ENCODE results near the gene CALD1. TPM values are rescaled to one million over a fixed set of nuclear protein-coding genes. Genes with fewer than 3 reads are reported as not detected.

The CALD1 gene
- total RNA-seq, 6 donors from 2014 or later = 98.6 to 156 (median 124) TPM

- Histone ChIP-seq H3K4me1 (peaks cover 0 to 16% (median 13%) of the 10 kb centered on the region in 4 donors), H3K36me3 (peaks cover 0 to 3% (median 0%) of the 10 kb centered on the region in 4 donors), H3K27me3 (no peaks in the 10 kb centered on the region), H3K9me3 (no peaks in the 10 kb centered on the region), H3K4me3 (no peak overlapping the region), H3K27ac (no peak overlapping the region)
- DNase-seq (no peak), ATAC-seq (ENCODE audit: low FRiP score in 2 of 2) (no peak)
- 73 to 76% methylated on average over 3 of the region's 3 CpGs for WGBS, 2 donors
- TF ChIP-seq POLR2AphosphoS5 (IDR thresholded peaks at IDR 0.05) = no peak
- TF ChIP-seq CTCF (IDR thresholded peaks at IDR 0.05) = no peak
- TF ChIP-seq EP300 (IDR thresholded peaks at IDR 0.05) = no peak
- TF ChIP-seq POLR2A (IDR thresholded peaks at IDR 0.05) = no peak
Observed at GRCh38 chr7:134787720-134788119, 8.3 kb downstream of the CALD1 start.

- Histone ChIP-seq H3K9me3 (no peaks in the 10 kb centered on the region), H3K4me1 (peaks cover 0 to 14% (median 13%) of the 10 kb centered on the region in 4 donors), H3K36me3 (peaks cover 0 to 3% (median 0%) of the 10 kb centered on the region in 4 donors), H3K27me3 (no peaks in the 10 kb centered on the region), H3K27ac (no peak overlapping the region), H3K4me3 (no peak overlapping the region)
- TF ChIP-seq POLR2AphosphoS5 (IDR thresholded peaks at IDR 0.05) = no peak
- TF ChIP-seq CTCF (IDR thresholded peaks at IDR 0.05) = no peak
- no peak for TF ChIP-seq POLR2A (IDR thresholded peaks at IDR 0.05)
- no peak for TF ChIP-seq EP300 (IDR thresholded peaks at IDR 0.05)
- WGBS, 2 donors = 90 to 98% methylated on average over 2 of the region's 2 CpGs
- ATAC-seq (ENCODE audit: low FRiP score in 2 of 2) (no peak), DNase-seq (no peak)
Observed at GRCh38 chr7:134788191-134788590, 8.8 kb downstream of the CALD1 start.

GRCh38 chr7:134789967-134790685 lies 10.7 kb downstream of the CALD1 start:
- DNase-seq (no peak), ATAC-seq (ENCODE audit: low FRiP score in 2 of 2) (peak; percentile 63 to 84)
- 41 to 45% methylated on average over 2 of the region's 2 CpGs for WGBS, 2 donors
- no peaks in the 10 kb centered on the region for H3K27me3 ChIP-seq
- peaks cover 0 to 14% (median 12%) of the 10 kb centered on the region in 4 donors for H3K4me1 ChIP-seq
- TF ChIP-seq CTCF (IDR thresholded peaks at IDR 0.05) (no peak), POLR2AphosphoS5 (IDR thresholded peaks at IDR 0.05) (no peak), POLR2A (IDR thresholded peaks at IDR 0.05) (no peak), EP300 (IDR thresholded peaks at IDR 0.05) (no peak)
- H3K36me3 ChIP-seq = no peaks in the 10 kb centered on the region
- no peaks in the 10 kb centered on the region for H3K9me3 ChIP-seq
- no peak overlapping the region for H3K4me3 ChIP-seq
- H3K27ac ChIP-seq = peak overlapping the region in 3 of 4 donors; percentile 34 to 62 (median 44)

GRCh38 chr7:134792968-134793367 lies 13.5 kb downstream of the CALD1 start:
- TF ChIP-seq POLR2AphosphoS5 (IDR thresholded peaks at IDR 0.05) (no peak), EP300 (IDR thresholded peaks at IDR 0.05) (no peak), POLR2A (IDR thresholded peaks at IDR 0.05) (no peak), CTCF (IDR thresholded peaks at IDR 0.05) (no peak)
- H3K4me3 ChIP-seq = no peak overlapping the region
- peak in 1 of 2 donors; percentile 51 for ATAC-seq (ENCODE audit: low FRiP score in 2 of 2)
- H3K4me1 ChIP-seq = peaks cover 0 to 13% (median 8%) of the 10 kb centered on the region in 4 donors
- H3K27ac ChIP-seq = no peak overlapping the region
- no peaks in the 10 kb centered on the region for H3K27me3 ChIP-seq
- DNase-seq = peak in 1 of 2 donors; percentile 54
- H3K9me3 ChIP-seq = no peaks in the 10 kb centered on the region
- H3K36me3 ChIP-seq = no peaks in the 10 kb centered on the region
- WGBS, 2 donors = 92 to 96% methylated on average over 9 of the region's 9 CpGs

- WGBS, 2 donors = 80 to 92% methylated on average over 5 of the region's 5 CpGs
Observed at GRCh38 chr7:134795231-134795630, 15.8 kb downstream of the CALD1 start.

More at GRCh38 chr7:134795231-134795630, 15.8 kb downstream of the CALD1 start:
- H3K9me3 ChIP-seq = no peaks in the 10 kb centered on the region
- ATAC-seq (ENCODE audit: low FRiP score in 2 of 2) (no peak), DNase-seq (no peak)
- no peaks in the 10 kb centered on the region for H3K36me3 ChIP-seq
- no peak for TF ChIP-seq CTCF (IDR thresholded peaks at IDR 0.05)
- no peak for TF ChIP-seq EP300 (IDR thresholded peaks at IDR 0.05)
- TF ChIP-seq POLR2AphosphoS5 (IDR thresholded peaks at IDR 0.05) = no peak
- no peak for TF ChIP-seq POLR2A (IDR thresholded peaks at IDR 0.05)
- H3K27me3 ChIP-seq = no peaks in the 10 kb centered on the region
- no peak overlapping the region for H3K4me3 ChIP-seq
- H3K27ac ChIP-seq = no peak overlapping the region
- H3K4me1 ChIP-seq = peaks cover 0 to 6% (median 2%) of the 10 kb centered on the region in 4 donors

Data from upper lobe of left lung (tissue), 6 donors.